A673 (cell line): ENCODE data around the gene PRDM16. TPM values are rescaled to one million over a fixed set of nuclear protein-coding genes. Genes with fewer than 3 reads are reported as not detected.

Source experiments
- BruUV-seq: library from RNA; stranded (reverse); fragments of 400-500 nt; replicated peaks from 2 replicates; lab custom pipeline; 2021; lab: Mats Ljungman, UMichigan
- CTCF ChIA-PET: fragments of 300-600 bp; sonication (Branson Sonifier 250); formaldehyde crosslinking; loops from one replicate; lab custom pipeline; 2022; ENCODE audit warnings: antibody characterized with exemption; lab: Charles Lee
- POLR2A ChIA-PET: fragments of 300-600 bp; sonication (Branson Sonifier 250); formaldehyde crosslinking; loops from one replicate; lab custom pipeline; 2022; ENCODE audit warnings: antibody characterized with exemption; ENCODE audit not compliant: low non-redundant PET; lab: Charles Lee
- DNase-seq: peaks from one replicate; pipeline ENCODE4 v3.0.0-alpha.2; 2015; ENCODE audit warnings: low spot score
- H3K27ac ChIP-seq: fragments of 200-600 bp; sonication (generic); 2 replicates; pipeline ENCODE4 v1.5.1; 2016; ENCODE audit warnings: mixed run types, low read depth, mild to moderate bottlenecking, mixed read lengths, antibody characterized with exemption, low read length; ENCODE audit not compliant: poor library complexity, severe bottlenecking
- H3K27me3 ChIP-seq: fragments of 200-600 bp; sonication (generic); replicated peaks from 2 replicates; pipeline ENCODE4 v1.6.1; 2017; ENCODE audit warnings: mixed run types, low read depth, mild to moderate bottlenecking, mixed read lengths, antibody characterized with exemption, low read length; ENCODE audit not compliant: insufficient read depth, poor library complexity
- H3K36me3 ChIP-seq: fragments of 200-600 bp; sonication (generic); 2 replicates; pipeline ENCODE4 v1.6.1; 2016; ENCODE audit warnings: mixed run types, mild to moderate bottlenecking, mixed read lengths, antibody characterized with exemption, low read length; ENCODE audit not compliant: insufficient read depth, poor library complexity, severe bottlenecking
- H3K4me1 ChIP-seq: fragments of 200-600 bp; sonication (generic); 2 replicates; pipeline ENCODE4 v1.6.1; 2017; ENCODE audit warnings: mixed run types, mild to moderate bottlenecking, mixed read lengths, antibody characterized with exemption, low read length; ENCODE audit not compliant: insufficient read depth, poor library complexity, severe bottlenecking
- H3K4me3 ChIP-seq: fragments of 200-600 bp; sonication (generic); 2 replicates; pipeline ENCODE4 v1.5.1; 2016; ENCODE audit warnings: low read depth, mixed run types, mild to moderate bottlenecking, mixed read lengths, low read length; ENCODE audit not compliant: poor library complexity, severe bottlenecking
- H3K9me3 ChIP-seq: fragments of 200-600 bp; sonication (generic); 2 replicates; pipeline ENCODE4 v1.6.1; 2016; ENCODE audit warnings: mixed run types, low read depth, mild to moderate bottlenecking, mixed read lengths, antibody characterized with exemption, low read length; ENCODE audit not compliant: poor library complexity, severe bottlenecking
- EZH2 ChIP-seq: fragments of 200-600 bp; sonication (generic); IDR thresholded peaks from 2 replicates; pipeline ENCODE4 v1.6.1; 2017; ENCODE audit warnings: borderline replicate concordance, low read depth, mild to moderate bottlenecking, mixed read lengths, antibody characterized with exemption, low read length; ENCODE audit not compliant: poor library complexity, severe bottlenecking
- intact Hi-C: fragments of 100-400 bp; cut with micrococcal nuclease; formaldehyde crosslinking; loops from one replicate; pipeline ENCODE4 v1.10.0; 2022; ENCODE audit not compliant: unreplicated experiment
- total RNA-seq: library from RNA; stranded (reverse); gene quantifications from 2 replicates; pipeline ENCODE4 v1.2.3, GENCODE V29; 2021
- TF ChIP-seq, protein P1 (sequence below): fragments of 300-800, 200-600 bp; sonication (generic); conservative IDR thresholded peaks from 2 replicates; pipeline ENCODE4 v1.5.1; 2017; ENCODE audit warnings: low read depth, mild to moderate bottlenecking, antibody characterized with exemption, low read length, moderate library complexity, mixed read lengths

PRDM16 gene
- total RNA-seq, 1 experiment from 2014 or later, result 0.49 TPM

DNA sequence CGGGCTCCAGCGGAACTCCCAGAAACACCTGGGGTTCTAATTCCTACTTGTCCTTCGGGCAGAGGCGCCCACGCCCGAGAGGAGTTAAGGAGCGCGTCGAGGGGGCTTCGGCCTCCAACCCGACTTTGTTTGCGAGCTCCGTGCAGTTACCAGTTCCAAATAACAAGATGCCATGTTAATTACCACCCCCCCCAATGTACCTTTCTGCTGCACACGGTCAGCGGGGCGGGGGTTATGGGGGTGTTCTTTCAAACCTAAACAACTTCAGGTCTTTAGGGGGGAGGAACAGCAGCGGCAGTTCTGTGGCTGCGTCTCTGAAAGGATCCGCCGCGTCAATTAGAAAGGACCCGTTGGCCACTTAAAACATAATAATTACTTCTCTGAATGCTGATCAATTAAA, 114.8 kb downstream of the PRDM16 start:
- H3K4me1 ChIP-seq, result no peaks in the 10 kb centered on the region
- no TSS peak for BruUV-seq
- ChIA-PET CTCF (no interaction called here), POLR2A (no interaction called here)
- intact Hi-C loops, result no loop called here
- TF ChIP-seq EZH2, result no peak
- TF ChIP-seq, protein P1, sequence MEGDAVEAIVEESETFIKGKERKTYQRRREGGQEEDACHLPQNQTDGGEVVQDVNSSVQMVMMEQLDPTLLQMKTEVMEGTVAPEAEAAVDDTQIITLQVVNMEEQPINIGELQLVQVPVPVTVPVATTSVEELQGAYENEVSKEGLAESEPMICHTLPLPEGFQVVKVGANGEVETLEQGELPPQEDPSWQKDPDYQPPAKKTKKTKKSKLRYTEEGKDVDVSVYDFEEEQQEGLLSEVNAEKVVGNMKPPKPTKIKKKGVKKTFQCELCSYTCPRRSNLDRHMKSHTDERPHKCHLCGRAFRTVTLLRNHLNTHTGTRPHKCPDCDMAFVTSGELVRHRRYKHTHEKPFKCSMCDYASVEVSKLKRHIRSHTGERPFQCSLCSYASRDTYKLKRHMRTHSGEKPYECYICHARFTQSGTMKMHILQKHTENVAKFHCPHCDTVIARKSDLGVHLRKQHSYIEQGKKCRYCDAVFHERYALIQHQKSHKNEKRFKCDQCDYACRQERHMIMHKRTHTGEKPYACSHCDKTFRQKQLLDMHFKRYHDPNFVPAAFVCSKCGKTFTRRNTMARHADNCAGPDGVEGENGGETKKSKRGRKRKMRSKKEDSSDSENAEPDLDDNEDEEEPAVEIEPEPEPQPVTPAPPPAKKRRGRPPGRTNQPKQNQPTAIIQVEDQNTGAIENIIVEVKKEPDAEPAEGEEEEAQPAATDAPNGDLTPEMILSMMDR, result no peak
- no peaks in the 10 kb centered on the region for H3K36me3 ChIP-seq
- H3K27me3 ChIP-seq, result no peaks in the 10 kb centered on the region
- peaks cover 13% of the 10 kb centered on the region for H3K9me3 ChIP-seq
- no peak overlapping the region for H3K27ac ChIP-seq
- no peak for DNase-seq
- H3K4me3 ChIP-seq, result no peak overlapping the region

DNA sequence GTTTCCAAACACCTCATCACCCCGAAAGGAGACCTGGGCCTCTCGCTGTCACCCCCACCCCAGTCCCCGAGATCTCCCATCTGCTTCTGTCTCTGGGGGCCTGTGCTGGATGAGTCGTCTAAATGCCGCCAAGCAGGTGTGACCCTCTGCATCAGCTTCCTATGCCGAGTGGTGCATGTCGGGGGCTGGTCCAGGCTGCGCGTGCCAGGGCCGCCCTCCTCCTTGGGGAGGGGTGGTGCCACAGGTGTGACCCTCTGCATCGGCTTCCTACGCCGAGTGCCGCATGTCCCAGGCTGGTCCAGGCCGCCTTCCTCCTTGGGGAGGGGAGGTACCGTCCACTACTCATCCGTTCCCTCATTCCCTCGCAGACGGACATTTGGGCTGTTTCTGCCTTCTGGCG, 115.7 kb downstream of the PRDM16 start:
- Histone ChIP-seq H3K4me1 (no peaks in the 10 kb centered on the region), H3K9me3 (peaks cover 13% of the 10 kb centered on the region), H3K4me3 (no peak overlapping the region), H3K36me3 (no peaks in the 10 kb centered on the region), H3K27ac (no peak overlapping the region), H3K27me3 (no peaks in the 10 kb centered on the region)
- no peak for TF ChIP-seq EZH2
- TF ChIP-seq, protein P1, result no peak
- CTCF ChIA-PET, result no interaction called here
- POLR2A ChIA-PET, result no interaction called here
- no TSS peak for BruUV-seq
- intact Hi-C loops, result no loop called here
- no peak for DNase-seq

DNA sequence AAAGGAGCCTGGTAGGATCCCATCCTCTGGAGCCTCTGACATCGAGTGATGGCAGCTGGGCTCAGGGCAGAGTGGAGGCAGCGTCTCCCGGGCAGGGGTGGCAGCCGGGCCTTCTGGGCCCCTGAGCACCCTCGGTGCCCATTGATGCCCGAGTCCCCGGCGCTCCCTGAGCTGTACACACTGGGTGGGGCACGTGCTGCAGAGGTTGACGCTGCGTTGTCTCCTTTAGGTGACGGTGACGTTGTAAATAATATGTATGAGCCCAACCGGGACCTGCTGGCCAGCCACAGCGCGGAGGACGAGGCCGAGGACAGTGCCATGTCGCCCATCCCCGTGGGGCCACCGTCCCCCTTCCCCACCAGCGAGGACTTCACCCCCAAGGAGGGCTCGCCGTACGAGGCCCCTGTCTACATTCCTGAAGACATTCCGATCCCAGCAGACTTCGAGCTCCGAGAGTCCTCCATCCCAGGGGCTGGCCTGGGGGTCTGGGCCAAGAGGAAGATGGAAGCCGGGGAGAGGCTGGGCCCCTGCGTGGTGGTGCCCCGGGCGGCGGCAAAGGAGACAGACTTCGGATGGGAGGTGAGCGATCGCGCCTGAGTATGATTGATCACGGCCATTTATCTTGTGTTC, 117.0 kb downstream of the PRDM16 start:
- no peak for DNase-seq
- ChIA-PET CTCF (no interaction called here), POLR2A (no interaction called here)
- Histone ChIP-seq H3K27me3 (no peaks in the 10 kb centered on the region), H3K9me3 (peaks cover 10% of the 10 kb centered on the region), H3K36me3 (no peaks in the 10 kb centered on the region), H3K4me1 (no peaks in the 10 kb centered on the region), H3K27ac (no peak overlapping the region), H3K4me3 (no peak overlapping the region)
- intact Hi-C loops, result no loop called here
- no TSS peak for BruUV-seq
- TF ChIP-seq EZH2, result no peak
- TF ChIP-seq, protein P1, result no peak
